Renal cortical epithelial cell (primary cell): Measurements from ENCODE around the gene WDR45. TPM values are rescaled to one million over a fixed set of nuclear protein-coding genes. Genes with fewer than 3 reads are reported as not detected.
A peak's percentile ranks its signal among the peaks of the same experiment; 100 is the strongest.
"Not testable (repeated sequence)": the region's sequence is repeated elsewhere in the genome, so short reads cannot be mapped to it uniquely, and the experiment has no call there.

Experiments
- DNase-seq: peaks from one replicate; pipeline ENCODE4 v3.0.0-alpha.2; 2011; ENCODE audit warnings: low read depth
- total RNA-seq: library from RNA; depleted of rRNA; stranded (reverse); fragments of >200 nt; gene quantifications from 2 replicates; pipeline ENCODE4 v1.2.3, GENCODE V29; 2014

WDR45 gene
- 39.8 and 62.7 TPM in 2 replicates for total RNA-seq

DNA sequence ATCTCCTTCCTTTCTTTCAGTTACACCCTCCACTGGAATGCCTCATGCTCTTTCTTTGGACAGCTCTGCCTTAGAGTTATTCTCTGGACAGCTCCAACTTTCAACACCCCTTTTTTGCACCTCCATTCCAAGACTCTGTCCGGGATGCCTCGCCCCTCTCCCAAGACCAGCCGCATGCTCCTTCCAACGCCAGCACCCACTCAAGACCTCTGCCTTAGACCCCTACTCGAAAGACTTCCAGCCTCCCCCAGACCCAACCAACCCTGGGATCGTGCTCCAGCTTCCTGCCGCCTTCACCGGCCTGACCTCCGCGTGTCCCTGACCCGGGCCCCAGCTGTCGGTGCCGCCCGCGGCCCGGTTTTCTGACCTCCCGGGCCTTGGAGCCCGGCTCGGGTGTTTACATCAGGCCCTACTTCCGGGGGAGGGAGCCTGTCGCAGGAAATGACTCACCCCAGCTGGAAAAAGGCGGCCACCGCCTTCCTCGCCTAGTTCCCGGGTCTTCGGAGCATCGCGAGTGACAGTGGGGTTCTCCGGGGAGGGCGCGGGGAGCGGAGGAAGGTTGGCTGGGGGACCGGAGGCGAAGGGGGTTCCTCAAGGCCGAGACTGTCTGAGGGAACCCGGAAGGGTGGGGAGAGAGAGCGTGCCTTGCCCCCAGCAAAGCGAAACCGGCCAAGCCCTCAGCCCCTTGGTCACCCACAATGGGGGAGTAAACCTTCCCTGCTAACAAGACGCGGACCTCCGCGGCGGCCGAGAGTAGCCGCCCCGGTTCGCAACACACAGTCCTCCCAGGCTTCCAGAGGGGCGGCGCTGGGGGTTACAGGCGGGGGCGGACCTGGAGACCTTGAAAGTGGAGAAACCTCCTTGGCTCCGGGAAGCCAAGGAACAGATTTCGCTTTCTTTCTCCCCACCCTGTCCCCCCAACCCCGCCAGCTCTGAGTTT lies at the start of gene WDR45:
TSS of gene WDR45 (minus strand) at position 399 of the 940 bp plus-strand sequence. CDS start 1,792 bp downstream, outside the sequence.
- DNase-seq = peak; percentile 49

DNA sequence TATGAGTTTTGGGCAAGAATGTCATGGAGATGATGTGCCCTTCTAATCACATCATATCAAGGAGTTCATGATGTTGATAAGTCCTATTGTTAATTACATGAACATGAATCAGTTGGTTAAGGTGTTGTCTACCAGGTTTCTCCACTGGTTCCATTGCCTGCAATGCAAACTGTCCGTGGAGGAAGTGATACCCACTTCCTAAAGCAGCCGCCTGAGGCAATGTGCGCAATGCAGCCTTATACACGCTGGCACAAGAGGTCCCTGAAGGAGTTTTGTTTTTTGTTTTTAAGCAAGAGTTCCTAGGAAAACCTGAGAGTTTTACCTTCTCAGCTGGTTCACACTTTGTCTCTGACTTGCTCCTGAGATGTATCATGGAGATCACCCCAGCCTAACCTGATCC lies 49.7 kb upstream of the WDR45 start:
- DNase-seq = no peak

DNA sequence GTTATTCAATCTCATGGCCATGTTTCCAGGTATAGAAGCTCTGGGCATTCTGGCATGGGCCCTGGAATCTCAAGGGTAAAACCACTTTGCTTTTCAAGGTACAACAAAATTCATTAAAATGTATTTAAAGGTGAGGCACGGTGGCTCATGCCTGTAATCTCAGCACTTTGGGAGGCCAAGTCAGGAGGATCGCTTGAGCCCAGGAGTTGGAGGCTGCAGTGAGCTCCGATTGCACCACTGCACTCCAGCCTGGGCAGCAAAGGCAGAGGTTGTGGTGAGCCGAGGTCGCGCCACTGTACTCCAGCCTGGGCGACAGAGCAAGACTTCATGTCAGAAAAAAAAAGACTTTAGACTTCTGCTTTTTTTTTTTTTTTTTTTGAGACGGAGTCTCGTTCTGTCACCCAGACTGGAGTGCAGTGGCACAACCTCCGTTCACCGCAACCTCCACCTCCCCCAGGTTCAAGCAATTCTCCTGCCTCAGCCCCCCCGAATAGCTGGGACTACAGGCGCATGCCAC lies 48.1 kb upstream of the WDR45 start:
- DNase-seq = not testable (repeated sequence)

DNA sequence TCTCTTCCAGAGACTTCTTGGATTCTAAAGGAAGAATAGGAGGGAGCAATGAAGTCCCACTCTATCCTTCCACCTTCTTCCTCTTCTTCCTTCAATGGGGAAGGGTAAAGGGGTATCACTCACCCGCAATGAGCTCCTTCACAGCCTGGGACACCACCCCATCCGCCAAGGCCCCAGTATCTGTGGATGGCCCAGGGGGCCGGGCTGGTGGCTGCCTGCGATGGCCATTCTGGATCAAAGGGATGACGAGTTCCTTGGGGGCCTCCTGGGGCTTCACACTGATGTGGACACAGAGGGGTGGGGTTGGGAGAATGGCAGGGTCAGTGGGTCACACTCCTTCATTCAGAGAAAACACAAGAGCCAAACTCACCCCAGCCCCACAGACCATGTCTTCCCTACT lies 42.8 kb upstream of the WDR45 start:
- no peak for DNase-seq

DNA sequence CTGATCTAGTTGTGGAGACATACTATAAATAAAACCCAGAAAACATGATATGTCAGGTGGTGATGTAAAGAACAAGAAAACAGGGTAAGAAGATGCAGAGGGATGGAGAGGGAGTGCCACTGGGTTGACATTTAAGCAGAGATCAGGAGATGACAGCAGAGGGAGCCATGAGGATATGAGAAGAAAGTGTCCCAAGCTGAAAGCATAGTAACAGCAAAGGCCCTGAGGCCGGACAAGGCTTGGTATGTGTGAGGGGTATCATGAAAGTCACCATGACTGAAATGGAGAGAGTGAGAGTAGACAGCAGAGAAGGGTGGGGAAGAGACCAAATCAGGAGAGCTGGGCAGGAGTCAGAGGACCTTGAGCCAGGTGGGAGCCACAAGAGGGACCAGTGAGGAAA lies 40.4 kb upstream of the WDR45 start:
- no peak for DNase-seq

DNA sequence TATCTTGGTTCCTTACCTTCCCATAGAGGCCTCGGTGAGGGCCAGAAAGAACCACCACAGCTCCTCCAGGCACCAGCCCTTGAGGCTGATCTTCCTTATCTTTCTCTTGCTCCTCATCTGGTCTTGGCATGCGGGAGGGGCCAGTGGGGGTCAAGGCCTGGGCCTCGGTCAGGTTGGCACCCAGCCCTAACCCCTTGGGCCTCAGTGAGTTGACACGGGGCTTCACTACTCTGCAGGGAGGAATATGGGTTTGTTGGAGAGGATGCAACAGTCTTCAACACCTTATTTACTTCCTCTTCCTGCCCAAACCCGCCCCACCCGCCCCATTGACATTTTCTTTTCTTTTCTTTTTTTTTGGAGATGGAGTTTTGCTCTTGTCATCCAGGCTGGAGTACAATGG lies 37.9 kb upstream of the WDR45 start:
- no peak for DNase-seq

DNA sequence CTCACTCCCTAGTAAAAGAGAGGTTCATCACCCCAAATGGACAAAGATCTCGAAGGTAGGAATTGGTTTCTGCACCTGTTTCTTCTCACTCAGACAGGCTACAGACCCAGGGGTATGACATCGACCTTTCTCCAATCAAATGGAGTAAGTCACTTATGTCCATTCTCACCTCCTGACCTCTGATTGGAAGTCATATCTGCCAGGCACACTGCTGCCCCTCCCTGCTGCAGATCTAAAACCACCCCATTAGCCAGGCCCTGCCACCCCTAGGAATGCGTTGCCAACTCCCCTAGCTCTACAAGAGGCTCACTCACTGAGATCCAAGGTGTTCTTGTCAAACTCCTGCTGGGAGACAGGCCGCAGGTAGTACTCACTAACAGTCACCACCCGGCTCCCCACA lies 37.0 kb upstream of the WDR45 start:
- no peak for DNase-seq

DNA sequence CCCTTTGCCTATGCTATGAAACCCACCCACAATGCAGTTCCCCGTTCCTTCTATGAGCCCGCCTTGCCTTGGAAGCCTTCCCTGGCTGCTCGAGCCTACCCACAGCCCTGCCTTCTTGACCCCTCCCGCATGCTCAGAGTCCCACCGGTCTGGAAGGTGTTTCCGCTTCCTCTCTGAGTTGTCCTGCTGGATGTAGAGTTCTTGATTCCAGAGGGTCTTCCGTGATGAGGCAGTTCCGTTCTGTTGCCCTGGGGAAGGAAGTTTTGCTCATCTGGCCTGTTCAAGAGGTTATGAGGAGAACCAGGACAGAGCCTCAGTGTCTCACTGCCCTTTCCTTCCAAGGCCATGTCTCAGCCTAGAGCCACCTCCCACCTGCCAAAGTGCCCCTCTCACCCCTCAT lies 36.4 kb upstream of the WDR45 start:
- DNase-seq = no peak

DNA sequence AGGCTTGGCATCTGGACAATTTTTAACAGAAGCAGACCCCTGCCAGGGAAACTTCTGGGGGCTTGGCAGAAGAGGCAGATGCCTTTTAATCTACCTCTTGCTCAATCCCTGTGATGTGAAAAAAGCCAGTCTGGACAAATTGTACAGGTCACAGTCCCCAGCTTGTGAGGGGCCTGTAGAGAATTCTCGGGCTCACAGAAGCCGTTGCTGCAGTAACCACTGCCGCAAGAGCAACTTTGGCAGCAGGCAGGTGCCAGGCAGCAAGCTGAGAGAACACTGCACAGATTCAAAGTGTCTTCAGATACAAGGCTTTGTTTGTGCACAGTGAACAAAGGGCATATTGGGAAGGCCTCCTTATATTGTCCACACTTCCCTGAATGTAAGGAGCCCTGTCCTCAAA lies 32.1 kb upstream of the WDR45 start:
- no peak for DNase-seq

DNA sequence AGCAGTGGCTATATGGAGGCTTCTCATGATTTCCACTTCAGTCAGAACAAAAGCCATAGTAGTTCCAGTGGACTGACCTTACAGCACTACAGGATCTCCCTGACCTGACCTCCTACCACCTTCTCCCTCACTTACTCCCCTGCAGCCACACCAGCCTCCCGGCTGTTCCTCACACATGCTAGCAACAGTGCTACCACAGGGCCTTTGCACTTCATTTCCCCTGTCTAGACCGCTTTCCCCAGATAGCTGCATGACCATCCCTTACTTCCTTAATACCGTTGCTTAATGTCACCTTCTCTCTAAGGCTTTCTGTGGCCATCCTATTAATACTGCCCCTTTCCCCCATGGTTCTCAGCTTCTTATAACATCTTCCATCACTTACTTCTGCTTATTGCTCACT lies 30.7 kb upstream of the WDR45 start:
- no peak for DNase-seq

DNA sequence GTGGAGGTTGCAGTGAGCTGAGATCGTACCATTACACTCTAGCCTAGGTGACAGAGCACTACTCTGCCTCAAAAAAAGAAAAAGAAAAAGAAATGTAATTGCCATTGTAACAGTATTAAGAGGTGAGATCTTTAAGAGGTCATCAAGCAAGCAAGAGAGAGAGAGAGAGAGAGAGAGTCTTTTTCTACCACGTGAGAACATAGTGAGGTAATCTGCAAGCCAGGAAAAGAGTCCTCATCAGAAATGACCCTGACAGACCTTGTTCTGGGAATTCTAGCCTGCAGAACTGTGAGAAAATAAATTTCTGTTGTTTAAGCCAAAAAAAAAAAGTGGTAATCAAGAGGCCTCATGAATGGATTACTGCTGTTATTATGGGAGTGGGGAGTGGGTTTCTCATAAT lies 29.0 kb upstream of the WDR45 start:
- no peak for DNase-seq

DNA sequence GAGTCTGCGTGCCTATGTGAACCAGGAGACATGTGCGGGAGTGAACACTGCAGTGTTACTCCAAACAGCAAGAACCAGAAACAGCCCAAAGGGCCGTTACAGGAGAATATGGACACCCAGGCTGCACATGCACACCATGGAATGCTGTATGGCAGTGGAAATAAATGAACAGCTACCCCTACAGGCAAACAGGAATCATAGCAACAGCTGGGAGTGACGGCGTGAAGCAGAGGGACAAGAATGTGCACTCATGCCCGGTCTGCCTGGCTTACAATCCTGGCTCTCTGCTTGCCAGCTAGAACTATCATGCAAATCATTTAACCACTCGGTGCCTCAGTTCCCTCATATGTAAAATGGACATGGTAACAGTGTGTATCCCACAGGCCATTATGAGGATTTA lies 27.2 kb upstream of the WDR45 start:
- DNase-seq = peak; percentile 38

DNA sequence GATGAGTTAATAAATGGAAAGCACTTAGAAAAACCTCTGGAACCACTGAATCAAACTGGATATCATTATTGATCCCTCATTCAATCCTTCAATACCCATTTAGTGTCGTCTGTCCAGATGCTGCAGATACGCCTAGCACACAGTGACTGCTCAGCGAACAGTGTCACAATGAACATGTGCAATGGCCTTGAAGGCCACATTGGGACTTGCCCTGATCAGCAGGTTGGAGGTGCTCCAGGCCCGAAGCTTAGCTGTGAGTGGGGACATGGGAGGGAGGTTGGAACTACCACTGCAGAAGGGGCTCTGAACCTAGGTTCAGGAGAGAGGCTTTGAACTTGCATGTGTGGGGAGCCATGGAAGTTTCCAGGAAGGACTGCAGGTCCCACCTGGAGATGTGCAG lies 26.6 kb upstream of the WDR45 start:
- no peak for DNase-seq

DNA sequence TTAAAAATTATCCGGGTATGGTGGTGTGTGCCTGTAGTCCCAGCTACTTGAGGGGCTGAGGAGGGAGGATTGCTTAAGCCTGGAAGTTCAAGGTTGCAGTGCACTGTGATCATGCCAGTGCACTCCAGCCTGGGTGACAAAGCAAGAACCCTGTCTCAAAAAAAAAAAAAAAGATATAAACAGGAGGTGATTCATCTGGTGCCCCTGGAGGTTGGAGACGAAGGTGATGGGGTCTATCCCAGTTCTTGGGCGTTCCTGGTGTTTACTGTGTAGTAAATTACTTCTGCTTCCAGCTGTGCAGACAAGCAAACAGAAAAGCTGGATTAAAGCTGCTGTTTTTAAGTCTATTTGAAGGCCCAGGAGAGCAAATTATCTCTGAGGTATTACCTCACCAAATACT lies 23.9 kb upstream of the WDR45 start:
- DNase-seq = no peak

DNA sequence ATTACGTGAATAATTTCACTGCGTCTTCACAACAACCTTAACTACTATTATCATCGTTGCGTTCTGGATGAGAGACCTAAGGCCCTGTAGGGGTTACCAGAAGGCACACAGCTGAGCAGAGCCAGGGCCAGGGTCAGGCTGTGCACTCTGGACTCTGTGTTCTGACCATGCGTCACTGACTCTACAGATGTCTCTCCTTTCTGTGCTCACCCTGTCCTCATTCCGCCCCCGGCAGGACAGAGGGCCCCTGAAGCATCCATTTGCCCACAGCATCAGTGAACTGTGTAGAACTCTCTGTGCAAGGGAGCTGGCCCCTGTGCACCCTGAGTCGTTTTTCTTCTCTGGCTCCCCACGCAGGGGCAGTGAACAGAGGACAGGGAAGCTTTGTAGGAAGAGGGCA lies 22.5 kb upstream of the WDR45 start:
- no peak for DNase-seq

DNA sequence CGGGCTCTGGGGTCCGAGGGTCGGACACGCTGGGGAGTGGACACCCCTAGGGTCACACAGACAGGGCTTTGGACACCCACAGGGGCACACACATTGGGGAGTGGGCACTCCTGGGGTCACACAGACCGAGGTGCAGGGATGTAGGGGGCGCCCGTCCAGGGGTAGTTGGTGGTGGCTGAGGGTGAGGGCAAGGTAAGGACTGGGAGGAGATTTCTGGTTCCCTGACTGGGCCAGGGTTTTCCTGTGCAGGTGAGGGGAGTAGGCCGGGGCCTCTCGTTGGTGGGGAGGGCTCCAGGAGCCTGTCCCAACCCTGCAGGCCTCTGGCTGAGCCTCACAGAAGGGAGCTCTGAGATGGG lies 21.9 kb upstream of the WDR45 start:
- no peak for DNase-seq

DNA sequence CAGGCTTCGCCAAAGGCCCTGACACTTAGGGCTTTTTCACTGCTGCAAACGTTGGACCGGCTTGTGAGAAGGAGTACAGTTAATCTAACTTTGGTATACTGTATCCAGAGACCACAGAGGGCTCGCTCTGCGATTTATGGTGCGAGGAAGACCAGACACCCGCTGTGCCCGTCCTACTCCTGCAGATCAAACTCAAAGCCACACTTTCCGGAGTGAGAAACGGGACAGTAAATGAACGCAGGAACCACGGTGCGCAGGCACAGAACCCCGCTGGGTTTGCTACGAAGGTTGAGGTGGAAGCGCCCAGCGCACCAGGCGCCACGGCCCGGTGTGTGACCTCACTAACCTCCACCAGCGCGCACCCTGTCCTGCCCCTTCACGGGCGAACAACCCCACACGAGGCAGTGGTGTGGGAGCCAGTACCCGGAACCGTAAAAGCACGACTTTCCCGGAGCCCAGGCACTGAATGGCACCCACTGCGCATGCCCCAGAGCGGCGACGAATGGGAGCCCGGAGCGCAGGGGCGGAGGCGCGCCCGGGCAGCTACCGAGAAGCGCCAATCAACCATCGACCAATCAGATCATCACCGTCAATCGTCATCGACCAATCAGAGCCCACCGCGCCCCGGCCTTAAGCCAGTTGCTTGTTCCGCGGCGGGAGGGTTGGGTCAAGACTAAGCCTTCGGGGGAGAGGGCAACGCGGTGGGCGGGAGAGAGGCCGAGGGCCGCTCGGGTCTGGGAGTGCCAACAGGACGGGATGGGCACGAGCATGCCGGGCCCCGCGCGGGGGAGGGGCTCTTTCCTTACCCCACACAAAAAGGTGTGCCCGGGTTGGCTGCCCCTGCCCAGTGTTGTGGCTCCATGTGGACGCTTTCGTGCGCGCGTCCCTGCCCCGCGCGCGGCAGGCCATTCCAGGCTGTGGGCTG lies 21.3 kb upstream of the WDR45 start:
- peak; percentile 83 for DNase-seq

DNA sequence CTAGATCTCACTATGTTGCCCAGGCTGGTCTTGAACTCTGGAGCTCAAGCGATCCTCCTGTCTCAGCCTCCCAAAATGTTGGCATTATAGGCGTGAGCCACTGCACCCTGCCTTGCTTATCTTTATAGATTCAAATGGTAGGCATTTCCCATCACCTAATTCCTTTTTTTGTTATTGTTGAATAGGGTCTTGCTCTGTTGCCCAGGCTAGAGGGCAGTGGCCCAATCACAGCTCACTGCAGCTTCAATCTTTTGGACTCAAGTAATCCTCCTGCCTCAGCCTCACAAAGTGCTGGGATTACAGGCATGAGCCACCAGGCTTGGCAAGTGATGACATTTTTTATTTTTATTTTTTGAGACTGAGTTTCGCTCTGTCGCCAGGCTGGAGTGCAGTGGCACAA lies 16.7 kb upstream of the WDR45 start:
- DNase-seq = no peak

DNA sequence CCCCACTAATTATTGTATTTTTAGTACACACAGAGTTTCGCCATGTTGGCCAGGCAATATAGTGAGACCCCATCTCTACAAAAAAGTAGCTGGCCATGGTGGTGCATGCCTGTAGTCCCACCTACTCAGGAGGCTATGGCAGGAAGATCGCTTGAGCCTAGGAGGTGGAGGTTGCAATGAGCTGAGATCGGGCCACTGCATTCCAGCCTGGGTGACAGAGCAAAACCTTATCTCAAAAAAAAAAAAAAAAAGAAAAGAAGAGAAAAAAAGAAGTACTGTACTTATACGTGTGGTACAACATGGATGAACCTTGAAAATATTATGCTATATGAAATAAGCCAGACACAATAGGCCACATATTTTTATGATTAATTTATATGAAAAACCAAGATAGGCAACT lies 9.9 kb upstream of the WDR45 start:
- DNase-seq = no peak

DNA sequence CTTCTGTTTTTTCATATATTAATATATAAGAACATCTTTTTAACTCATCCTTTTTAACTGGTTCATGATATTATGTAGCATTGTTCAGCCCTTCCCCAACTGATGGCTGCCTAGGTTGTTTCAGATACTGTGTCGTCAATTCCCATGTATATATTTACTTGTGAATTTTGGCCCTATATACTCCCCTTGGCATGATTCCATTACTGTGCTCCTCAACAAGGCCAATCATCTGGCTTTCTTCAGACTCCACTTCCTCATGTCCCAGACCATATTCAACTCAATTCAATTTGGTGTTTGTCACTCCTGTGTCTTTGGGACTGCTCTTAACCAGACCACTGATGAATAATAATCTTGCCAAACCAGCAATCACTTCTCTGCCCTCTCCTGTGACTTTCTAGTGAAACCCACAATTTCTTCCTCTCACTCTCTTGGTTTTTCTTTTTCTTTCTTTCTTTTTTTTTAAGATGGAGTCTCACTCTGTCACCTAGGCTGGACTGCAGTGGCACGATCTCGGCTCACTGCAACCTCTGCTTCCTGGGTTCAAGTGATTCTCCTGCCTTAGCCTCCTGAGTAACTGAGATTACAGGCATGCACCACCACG lies 2.7 kb upstream of the WDR45 start:
- DNase-seq = no peak

DNA sequence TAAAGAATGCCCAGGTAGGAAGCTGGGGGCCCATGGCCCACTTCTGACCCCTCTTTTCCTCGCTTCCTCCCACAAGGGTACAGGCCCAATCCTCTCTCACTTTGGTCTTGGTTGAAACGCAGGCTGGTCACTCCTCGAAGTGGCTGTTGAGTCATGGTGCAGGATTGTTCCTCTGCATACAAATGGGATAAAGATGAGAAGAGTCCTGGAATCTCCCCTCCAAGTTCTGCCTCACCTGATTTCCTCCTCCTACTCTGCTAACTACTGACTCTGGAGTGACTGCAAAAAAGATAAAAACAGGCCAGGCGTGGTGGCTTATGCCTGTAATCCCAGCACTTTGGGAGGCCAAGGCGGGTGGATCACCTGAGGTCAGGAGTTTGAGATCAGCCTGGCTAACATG lies 1.7 kb downstream of the WDR45 start:
- DNase-seq = peak; percentile 16

DNA sequence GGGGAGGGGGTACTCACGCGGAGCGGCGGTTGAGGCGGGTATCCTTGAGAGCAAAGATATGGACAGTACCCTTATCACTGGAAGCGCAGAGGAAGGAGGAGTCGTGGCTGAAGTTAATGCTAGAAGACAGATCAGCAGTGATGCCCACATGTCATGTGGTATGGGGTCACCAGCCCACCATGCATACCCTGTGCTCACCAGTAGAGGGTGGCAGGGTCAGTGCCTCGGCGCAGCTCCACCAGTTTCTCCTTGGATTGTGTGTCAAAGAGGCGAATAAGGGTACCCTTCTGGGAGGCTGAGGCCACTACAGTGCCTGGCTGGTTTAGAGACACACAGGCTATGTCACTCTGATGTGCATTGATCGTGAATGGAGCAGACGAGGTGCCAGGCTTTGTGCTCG lies 4.3 kb downstream of the WDR45 start:
- DNase-seq = no peak
